GM12878 (cell line): ENCODE data around the gene SPINK5.

Experiments
- ATF3 ChIP-seq: IDR thresholded peaks from 2 replicates; pipeline ENCODE4 v1.6.1; 2011; ENCODE audit warnings: low read depth, mild to moderate bottlenecking, low read length, moderate library complexity, borderline replicate concordance; ENCODE audit errors: extremely low read depth
- CHD4 ChIP-seq: fragments of 200-600 bp; sonication (generic); IDR thresholded peaks from 2 replicates; pipeline ENCODE4 v1.6.1; 2016; ENCODE audit warnings: mild to moderate bottlenecking
- E2F8 ChIP-seq: fragments of 450-650 bp; IDR thresholded peaks from 2 replicates; pipeline ENCODE4 v1.6.1; 2018; ENCODE audit warnings: mild to moderate bottlenecking, low read depth, moderate library complexity; ENCODE audit not compliant: partially characterized antibody
- EED ChIP-seq: sonication (generic); IDR thresholded peaks from 2 replicates; pipeline ENCODE4 v1.6.1; 2016; ENCODE audit warnings: antibody characterized with exemption, low read depth
- EP300 ChIP-seq, 2 experiments: fragments of 150-350 bp in 1 of 2; IDR thresholded peaks; 2 replicates each; pipeline ENCODE4 v1.6.1; 2011 to 2012; ENCODE audit warnings: low read depth in 2 of 2, low read length in 2 of 2, borderline replicate concordance in 1 of 2, improper control_type of control experiment in 1 of 2, inconsistent platforms in 1 of 2; ENCODE audit not compliant: control insufficient read depth in 1 of 2
- FOS ChIP-seq: IDR thresholded peaks from 3 replicates; pipeline ENCODE4 v1.6.1; 2011; ENCODE audit warnings: borderline replicate concordance; ENCODE audit not compliant: insufficient read length; ENCODE audit errors: extremely low read depth
- FOXM1 ChIP-seq: IDR thresholded peaks from 2 replicates; pipeline ENCODE4 v1.6.1; 2012; ENCODE audit warnings: low read depth, mild to moderate bottlenecking, inconsistent platforms, low read length, moderate library complexity
- MAX ChIP-seq: IDR thresholded peaks from 2 replicates; pipeline ENCODE4 v1.6.1; 2012; ENCODE audit warnings: low read depth, low read length, improper control_type of control experiment
- MXI1 ChIP-seq: fragments of 150-350 bp; IDR thresholded peaks from 2 replicates; pipeline ENCODE4 v1.6.1; 2011; ENCODE audit warnings: low read depth, mild to moderate bottlenecking, inconsistent platforms, low read length, improper control_type of control experiment
- POLR2A ChIP-seq: IDR thresholded peaks from 2 replicates; pipeline ENCODE4 v1.6.1; 2011; ENCODE audit warnings: low read depth, mild to moderate bottlenecking, low read length
- ZNF592 ChIP-seq: fragments of 450-650 bp; IDR thresholded peaks from 2 replicates; pipeline ENCODE4 v1.6.1; 2017; ENCODE audit warnings: mild to moderate bottlenecking, moderate library complexity
- ZZZ3 ChIP-seq: IDR thresholded peaks from 2 replicates; pipeline ENCODE4 v1.6.1; 2011; ENCODE audit warnings: low read depth; ENCODE audit not compliant: control insufficient read depth, insufficient read length
- TF ChIP-seq, protein P1 (sequence below): IDR thresholded peaks from 2 replicates; pipeline ENCODE4 v1.6.1; 2012; ENCODE audit warnings: low read length, inconsistent platforms

DNA sequence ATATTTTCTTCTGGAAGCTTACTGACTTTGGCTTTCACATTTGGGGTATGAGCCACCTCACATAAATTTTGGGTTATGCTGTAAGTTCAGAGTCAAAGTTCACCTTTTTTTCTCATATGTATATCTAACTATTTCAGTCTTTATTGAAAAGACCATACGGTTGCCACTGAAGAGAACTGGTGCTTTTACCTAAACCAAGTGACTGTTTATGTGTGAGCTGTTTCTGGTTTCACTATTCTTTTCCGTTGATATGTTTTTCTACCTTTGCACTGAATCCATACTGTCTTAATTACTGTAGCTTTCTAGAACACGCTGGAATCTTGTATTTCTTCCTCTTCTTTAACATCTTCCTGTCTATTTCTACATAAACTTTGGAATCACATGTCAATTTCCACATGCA is 36.3 kb upstream of the SPINK5 start:
- no peak for TF ChIP-seq MAX
- TF ChIP-seq EP300 (IDR thresholded peaks at IDR 0.05; ENCODE audit: borderline replicate concordance in 1 of 2, control insufficient read depth in 1 of 2, low read depth in 2 of 2, low read length in 2 of 2) = no peak
- no peak for TF ChIP-seq FOS
- no peak for TF ChIP-seq ZZZ3
- TF ChIP-seq POLR2A = no peak
- no peak for TF ChIP-seq E2F8
- TF ChIP-seq CHD4 = no peak
- no peak for TF ChIP-seq ATF3
- no peak for TF ChIP-seq FOXM1
- TF ChIP-seq EED = no peak
- TF ChIP-seq, protein P1, sequence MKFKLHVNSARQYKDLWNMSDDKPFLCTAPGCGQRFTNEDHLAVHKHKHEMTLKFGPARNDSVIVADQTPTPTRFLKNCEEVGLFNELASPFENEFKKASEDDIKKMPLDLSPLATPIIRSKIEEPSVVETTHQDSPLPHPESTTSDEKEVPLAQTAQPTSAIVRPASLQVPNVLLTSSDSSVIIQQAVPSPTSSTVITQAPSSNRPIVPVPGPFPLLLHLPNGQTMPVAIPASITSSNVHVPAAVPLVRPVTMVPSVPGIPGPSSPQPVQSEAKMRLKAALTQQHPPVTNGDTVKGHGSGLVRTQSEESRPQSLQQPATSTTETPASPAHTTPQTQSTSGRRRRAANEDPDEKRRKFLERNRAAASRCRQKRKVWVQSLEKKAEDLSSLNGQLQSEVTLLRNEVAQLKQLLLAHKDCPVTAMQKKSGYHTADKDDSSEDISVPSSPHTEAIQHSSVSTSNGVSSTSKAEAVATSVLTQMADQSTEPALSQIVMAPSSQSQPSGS = no peak
- TF ChIP-seq ZNF592 = no peak
- TF ChIP-seq MXI1 = no peak
